ENCODE measurements around the gene GRAP.
"Not testable (repeated sequence)": the region's sequence is repeated elsewhere in the genome, so short reads cannot be mapped to it uniquely, and the experiment has no call there.

GRAP gene

GRCh38 chr17:19042369-19042768 is 4.4 kb downstream of the GRAP start:
- DNase-seq (ENCODE audit: low read depth, low spot score): not testable (repeated sequence)

GRCh38 chr17:19041871-19042270 is 4.9 kb downstream of the GRAP start:
- DNase-seq (ENCODE audit: low read depth, low spot score): not testable (repeated sequence)

GRCh38 chr17:19040350-19040749 is 6.4 kb downstream of the GRAP start:
- not testable (repeated sequence) for DNase-seq (ENCODE audit: low read depth, low spot score)

- not testable (repeated sequence) for DNase-seq (ENCODE audit: low read depth, low spot score)
These were observed 8.0 kb downstream of the GRAP start for GRCh38 chr17:19038730-19039129.

GRCh38 chr17:19038007-19038406 is 8.8 kb downstream of the GRAP start:
- not testable (repeated sequence) for DNase-seq (ENCODE audit: low read depth, low spot score)

GRCh38 chr17:19037547-19037946 is 9.2 kb downstream of the GRAP start:
- DNase-seq (ENCODE audit: low read depth, low spot score): not testable (repeated sequence)

- DNase-seq (ENCODE audit: low read depth, low spot score): not testable (repeated sequence)
These were observed 10.6 kb downstream of the GRAP start for GRCh38 chr17:19036186-19036585.

GRCh38 chr17:19032377-19032988 is 14.3 kb downstream of the GRAP start:
- DNase-seq (ENCODE audit: low read depth, low spot score): not testable (repeated sequence)

- not testable (repeated sequence) for DNase-seq (ENCODE audit: low read depth, low spot score)
These were observed 15.0 kb downstream of the GRAP start for GRCh38 chr17:19031729-19032128.

GRCh38 chr17:19030771-19031449 is 15.8 kb downstream of the GRAP start:
- not testable (repeated sequence) for DNase-seq (ENCODE audit: low read depth, low spot score)

- DNase-seq (ENCODE audit: low read depth, low spot score): not testable (repeated sequence)
These were observed 17.0 kb downstream of the GRAP start for GRCh38 chr17:19029740-19030139.

GRCh38 chr17:19028671-19029070 is 18.1 kb downstream of the GRAP start:
- not testable (repeated sequence) for DNase-seq (ENCODE audit: low read depth, low spot score)

GRCh38 chr17:19024101-19025078 is 22.4 kb downstream of the GRAP start:
- no peak for DNase-seq (ENCODE audit: low read depth, low spot score)

- no peak for DNase-seq (ENCODE audit: low read depth, low spot score)
These were observed 23.4 kb downstream of the GRAP start for GRCh38 chr17:19023209-19023999.

GRCh38 chr17:19022747-19023146 is 24.0 kb downstream of the GRAP start:
- no peak for DNase-seq (ENCODE audit: low read depth, low spot score)

- DNase-seq (ENCODE audit: low read depth, low spot score): no peak
These were observed 24.6 kb downstream of the GRAP start for GRCh38 chr17:19022128-19022527.

- DNase-seq (ENCODE audit: low read depth, low spot score): no peak
These were observed 25.1 kb downstream of the GRAP start for GRCh38 chr17:19021622-19022083.

- not testable (repeated sequence) for DNase-seq (ENCODE audit: low read depth, low spot score)
These were observed 25.6 kb downstream of the GRAP start for GRCh38 chr17:19021011-19021621.

GRCh38 chr17:19020016-19020415 is 26.7 kb downstream of the GRAP start:
- DNase-seq (ENCODE audit: low read depth, low spot score): no peak

GRCh38 chr17:19019041-19019941 is 27.5 kb downstream of the GRAP start:
- DNase-seq (ENCODE audit: low read depth, low spot score): no peak

Data from astrocyte of the hippocampus (primary cell).